ENCODE measurements around the gene LDB3.

The LDB3 gene

DNA sequence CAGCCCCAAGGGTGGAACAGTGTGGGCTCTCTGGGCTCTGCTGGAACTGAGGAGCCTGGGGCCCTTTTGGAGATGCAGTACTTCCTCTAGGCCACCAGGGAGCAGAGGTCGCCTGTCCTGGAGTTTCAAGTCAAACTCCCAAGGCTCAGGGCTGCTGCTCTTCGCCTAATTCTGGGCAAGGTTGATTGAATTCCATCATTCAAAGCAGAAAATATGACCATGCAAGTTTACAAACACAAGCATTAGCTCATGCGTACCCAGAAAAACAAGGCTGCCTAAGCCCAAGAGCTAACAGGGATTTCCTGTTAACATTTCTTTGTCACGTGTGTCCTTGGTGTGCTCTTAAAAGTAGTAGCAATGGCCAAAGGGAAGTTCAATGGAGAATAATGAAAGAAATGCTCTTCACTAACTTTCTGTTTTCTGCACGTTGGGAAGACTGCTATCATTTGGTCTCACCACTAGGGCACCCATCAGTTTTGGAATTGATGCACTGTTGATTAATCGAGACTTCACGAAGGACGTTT is 20.1 kb downstream of the LDB3 start:
- peak; percentile 81 for DNase-seq

DNA sequence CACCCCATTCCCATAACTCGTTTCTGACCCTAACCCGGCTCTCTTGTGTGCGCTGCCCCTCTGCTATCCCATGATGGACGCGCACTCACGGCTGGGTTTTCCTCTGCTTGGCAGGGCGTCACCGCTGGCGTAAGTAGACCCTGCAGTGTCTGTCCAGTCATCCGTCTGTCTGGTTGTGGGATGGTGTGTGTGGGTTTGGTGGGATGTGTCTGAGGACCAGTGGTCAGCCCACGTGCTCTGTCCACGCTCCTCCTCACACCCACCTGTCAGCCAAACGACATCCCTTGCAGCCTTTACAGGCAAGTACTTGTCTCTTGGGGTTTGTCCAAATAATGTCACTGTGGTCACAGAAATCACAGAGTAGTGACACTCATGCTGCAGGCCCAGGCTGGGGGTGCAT is 20.8 kb downstream of the LDB3 start:
- no peak for DNase-seq

DNA sequence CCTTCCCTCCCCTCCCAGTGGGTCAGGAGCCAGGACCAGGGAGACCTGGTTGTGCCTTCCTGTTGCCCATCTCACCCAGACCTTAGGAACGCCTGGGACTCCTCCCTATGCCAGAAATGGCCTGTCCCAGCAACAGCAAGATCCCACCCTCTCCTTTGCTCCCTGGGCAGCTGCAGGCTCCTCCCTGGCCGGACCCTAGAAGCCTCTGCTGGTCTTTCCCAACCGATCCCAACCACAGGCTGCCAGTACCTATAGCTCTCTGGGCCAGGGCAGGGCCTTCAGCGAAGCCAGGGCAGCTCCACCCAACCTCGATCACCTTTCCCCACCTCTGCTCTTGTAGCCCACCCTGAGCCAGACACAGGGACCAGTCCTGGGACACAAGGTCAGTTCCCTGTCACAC is 21.9 kb downstream of the LDB3 start:
- no peak for DNase-seq

DNA sequence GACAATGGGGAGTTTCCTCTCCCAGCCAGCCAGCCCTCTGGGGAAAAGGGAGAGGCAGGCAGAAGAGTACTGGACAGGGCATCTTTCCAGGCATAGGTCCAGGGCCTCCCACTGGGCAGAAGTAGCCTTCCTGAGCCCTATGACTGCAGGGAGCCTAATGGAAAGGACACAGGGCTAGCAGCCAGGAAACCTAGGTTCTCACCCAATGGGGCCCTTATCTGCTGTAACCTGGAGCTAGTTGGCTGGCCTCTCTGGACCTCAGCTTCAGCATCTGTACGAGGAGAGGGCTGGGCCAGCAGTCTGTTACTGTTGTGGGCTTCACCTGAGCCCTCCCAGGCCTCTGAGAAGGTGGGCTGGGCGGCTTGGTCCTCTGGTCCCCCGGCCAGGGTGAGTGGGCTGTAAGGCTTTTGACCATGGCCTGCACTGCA is 22.4 kb downstream of the LDB3 start:
- no peak for DNase-seq

DNA sequence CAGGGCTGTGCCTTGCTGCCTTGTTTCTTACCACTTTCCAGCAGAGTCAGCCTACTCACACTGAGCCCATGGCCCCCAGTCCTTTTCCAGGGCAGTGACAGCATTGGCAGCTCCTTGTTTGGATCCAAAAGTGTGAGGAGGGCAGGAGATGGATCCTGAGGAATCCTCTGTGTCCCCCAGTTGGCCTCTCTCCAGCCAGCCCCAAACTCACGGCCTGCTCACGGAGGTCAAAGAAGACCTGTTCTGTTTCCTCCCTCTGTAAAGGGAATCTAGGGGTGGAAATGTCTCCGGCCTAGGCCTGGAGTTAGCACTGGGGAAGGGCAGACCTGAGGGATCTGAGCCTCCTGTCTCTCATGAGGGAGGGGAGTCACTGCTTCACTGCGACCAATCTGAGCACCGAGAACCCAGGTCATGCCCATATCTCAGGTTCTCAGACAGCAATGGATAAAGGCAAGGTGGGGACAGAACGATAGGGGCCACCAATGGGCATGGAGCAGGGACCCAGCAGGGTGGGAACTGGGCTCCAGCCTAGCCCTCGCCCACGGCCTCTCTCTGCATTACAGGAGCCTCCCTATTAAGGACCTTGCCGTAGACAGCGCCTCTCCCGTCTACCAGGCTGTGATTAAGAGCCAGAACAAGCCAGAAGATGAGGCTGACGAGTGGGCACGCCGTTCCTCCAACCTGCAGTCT is 23.2 kb downstream of the LDB3 start:
- no peak for DNase-seq

DNA sequence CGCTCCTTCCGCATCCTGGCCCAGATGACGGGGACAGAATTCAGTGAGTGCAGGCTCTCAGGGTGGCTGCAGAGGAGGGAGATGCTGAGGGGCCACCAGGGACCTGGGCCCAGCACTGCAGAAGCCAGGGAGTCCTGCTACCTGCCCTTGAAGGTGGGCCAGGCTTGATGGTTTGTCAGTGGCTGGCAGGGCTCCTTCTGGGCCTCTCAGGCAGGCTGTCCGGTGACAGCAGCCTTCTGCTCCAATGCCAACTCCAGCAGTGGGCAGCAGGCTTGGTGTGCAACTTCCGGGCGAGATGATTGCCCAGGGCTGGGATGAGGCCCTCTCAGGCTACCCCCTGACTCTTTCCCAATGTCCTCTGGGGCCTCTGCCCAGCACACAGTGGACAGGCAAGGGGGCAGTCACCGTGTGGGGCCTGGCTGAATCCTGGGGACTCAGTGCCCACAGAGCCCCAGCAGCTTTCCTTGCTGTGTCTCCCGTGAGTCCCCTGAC is 23.8 kb downstream of the LDB3 start:
- no peak for DNase-seq

DNA sequence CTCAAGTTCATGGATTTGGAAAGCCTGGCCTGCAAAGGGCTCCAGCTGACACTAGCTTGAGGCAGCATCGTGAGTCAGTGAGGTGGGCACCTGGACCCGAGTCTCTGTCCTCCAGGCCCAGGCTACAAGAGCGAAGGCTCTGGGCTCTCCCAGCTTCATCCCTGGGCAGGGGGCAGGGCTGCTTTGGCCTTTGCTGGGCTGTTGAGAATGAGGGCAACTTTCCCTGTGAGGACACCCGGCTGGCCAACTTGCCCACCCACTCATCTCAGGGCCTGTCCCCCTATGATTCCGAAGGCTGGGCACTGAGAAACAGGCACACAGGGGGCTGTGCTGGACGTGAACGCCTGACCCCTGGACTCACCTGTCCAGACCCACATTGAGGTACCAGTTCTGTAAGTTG is 24.4 kb downstream of the LDB3 start:
- DNase-seq = no peak

DNA sequence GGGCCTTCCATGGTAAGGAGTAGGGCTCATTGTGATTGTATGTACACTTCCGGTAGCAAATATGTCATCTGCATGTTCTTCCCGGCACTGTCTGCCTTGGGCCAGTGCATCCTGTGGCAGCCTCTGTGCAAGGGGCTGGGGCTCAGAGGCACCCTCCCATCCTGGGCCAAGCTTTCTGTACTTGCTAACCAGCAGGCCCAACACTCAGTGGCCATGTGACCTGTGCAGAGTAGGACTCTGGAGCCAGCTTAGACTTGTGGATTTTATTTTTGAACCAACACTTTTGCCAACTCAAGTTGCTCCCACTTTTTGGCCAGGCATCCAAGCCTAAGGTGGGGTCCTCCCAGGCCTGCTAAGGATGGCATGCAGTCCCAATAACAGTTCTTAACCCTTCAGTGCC is 25.0 kb downstream of the LDB3 start:
- no peak for DNase-seq

DNA sequence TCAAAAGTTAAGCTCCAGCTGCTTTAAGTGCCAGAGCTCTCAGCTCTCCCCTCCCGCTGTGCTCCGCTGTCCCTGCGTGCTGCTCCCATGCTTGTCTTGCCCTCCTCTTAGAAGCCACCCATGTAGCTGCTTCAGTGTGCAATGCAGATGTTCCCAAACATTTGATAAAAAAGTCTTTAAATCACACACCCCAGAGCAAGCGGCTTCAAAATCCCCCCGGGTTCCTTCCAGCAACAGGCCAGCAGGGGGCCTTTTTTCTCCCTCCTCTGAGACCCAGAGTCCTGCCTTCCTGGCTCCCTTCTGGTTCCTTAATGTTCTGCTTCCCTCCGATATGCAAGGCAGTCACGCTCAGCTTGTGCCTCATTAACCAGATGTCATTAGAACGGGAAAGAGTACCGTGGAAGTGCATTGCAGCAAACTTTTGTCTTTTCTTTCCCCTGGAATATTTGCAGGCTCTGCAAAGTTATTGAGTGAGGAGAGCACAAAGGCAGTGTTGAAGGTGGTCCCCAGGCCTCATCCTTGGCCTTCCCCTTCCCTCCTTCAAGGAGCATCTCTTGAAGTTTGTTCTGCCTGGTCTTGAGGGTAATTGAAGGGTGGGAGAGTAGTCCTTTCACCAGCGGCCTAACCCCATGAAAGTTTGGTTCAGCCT is 25.5 kb downstream of the LDB3 start:
- DNase-seq = peak; percentile 73

DNA sequence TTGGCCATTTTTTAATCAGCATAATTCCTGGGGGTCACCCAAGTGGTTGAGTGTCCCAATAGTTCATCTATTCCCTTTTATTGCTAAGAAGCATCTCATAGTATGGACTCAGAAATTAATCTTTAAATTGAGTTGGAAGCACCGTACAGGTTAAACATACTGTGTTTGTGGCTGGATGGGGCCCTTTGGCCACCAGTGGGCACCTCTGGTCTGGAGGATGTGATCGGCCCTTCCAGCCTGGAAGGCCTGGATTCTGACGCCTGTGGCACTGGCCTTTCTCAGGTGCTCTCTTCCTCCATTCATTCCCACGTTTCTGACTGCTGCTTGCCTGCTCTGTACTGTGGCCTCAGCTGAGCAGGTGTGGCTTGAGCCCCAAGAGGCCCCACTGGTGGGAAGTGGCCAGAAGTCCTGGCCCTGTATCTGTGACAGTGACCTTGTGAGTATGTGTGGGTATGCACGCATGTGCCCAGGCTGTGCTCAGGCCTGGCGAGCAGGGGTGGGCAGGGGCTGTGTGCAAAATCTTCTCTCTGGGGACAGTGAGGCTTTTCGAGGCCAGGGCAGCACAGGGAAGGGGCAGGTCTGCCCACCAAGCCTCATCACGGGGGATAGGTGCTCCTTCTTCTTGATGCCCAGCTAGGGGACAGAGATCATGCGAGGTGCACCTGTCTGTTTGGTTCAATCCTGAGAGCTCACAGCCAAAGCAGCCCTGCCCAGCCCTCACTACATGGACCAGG is 30.1 kb downstream of the LDB3 start:
- DNase-seq = no peak

DNA sequence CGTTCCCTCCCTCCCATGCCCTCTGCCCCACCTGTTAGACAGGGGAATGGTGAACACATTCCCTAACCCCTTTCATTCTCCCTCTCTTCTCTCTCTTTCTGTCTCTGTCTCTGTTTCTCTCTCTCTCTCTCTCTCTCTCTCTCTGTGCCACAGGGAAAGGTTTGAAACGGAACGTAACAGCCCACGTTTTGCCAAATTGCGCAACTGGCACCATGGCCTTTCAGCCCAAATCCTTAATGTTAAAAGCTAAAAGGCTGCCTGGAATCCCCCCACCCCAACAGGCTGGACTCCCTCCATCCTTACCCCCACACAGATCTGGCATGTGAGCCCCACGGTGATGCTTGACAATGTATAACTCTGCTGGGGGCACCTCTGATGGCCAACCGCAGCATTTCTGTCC is 30.8 kb downstream of the LDB3 start:
- no peak for DNase-seq

DNA sequence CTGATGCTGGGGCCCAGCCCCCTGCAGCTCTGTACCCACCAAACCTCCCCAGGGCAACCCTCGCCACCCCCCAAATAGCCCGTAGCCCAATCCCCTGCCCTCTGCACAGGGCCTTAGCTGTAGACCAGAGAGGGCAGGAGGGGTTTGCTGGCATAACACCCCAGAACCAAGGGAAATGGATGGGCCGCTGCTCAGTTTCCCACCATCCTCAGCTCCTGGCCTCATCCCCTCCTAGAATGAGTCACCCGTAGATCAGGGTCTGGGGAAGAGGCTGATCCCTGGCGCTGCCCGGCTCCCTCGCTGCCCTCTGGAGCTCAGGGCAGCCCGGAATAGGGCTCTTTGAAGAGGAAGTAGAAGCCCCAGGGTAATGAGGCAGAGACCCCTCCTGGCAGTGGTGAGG is 31.2 kb downstream of the LDB3 start:
- no peak for DNase-seq

DNA sequence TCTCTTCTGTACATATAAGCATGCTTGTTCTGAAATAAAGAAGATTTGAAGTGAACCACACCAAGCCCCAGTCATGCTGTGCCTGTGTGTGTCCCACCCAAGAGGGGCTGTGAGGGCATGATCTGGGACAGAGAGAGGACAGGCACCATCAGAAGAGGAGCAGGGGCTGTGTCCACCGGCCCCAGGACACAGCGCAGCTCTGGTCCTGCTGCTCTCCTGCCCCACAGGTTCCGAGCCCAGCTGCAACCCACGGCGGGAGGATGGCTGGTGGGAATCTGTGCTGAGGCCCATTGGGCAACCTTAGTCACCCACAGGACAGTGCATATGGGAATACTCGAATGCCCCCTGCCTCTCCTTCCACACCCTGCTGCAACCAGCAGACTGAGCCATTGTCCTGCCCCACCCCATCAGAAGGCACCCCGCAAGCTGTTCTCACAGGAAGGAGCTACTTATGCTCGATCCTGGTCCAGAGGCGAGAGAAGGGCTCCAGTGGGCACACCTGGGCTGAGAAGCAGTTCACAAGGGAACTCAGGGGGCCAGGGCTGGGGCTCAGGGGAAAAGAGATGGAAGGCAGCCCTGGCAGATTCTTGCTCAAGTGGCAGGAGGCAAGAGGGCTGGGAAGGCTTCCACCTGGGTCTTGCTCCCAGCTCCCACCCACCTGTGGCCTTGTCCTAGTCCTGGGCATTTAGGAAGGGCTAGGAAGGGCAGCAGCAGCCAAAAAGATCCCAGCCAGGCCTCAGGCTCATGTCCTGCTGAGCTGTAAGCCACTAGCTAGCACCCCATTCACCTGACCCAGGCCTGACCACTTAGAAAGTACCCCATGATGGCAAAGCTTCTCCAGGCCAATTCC is 31.9 kb downstream of the LDB3 start:
- no peak for DNase-seq

DNA sequence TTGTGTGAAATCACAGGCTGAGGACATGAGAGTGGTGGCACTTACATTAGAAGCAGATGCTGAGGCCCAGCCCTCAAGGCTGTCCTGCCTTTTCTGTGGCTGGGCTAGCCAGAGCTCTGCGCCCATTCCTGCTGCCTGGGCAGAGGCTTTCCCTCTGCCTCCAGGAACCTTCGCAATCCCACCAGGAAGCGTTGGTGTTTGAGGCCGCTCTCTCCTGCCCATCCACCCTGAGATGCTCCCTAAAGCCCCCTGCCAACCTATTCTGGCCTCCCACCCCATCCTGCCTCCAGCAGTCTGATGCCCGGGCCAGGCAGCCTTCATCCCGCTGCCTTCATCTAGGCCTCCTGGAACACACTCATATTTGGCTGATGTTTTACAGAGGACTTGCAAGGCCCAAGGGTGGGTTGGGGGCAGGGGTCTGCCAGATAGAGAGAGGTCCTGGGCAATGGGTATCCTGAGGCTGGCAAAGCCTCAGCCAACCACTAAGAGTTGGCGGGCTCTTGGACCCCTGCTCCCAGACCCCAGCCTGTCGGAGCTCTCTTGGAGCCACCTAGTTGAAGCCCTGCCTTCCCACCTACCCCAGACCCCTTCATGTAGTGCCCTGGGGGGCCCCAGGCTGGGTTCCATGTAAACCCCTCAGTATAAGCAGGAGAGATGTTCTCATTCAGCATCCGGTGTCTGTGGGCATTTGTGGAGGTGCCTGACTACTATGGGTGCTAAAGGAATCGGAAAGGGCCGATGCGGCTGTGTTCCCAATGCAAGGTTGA is 32.7 kb downstream of the LDB3 start:
- DNase-seq = no peak

DNA sequence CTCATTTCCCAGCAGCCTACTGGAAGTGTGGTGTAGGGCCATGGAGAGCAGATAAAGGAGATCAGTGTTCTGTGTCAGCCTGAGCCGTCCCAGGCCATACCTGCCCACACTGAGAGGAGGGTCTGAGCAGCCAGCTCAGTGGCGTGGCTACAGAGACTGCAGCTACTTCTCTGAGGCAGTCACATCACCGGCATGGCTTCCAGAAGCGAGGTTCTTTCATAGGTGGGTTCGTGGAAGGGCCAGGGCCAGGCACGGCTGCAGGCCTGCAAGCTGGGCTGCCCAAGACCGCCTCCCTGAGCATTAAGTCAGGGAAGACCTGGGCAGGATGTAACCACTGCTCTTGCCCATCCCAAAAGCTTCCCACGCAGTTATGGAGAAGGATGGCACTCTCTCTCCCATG is 34.9 kb downstream of the LDB3 start:
- no peak for DNase-seq

DNA sequence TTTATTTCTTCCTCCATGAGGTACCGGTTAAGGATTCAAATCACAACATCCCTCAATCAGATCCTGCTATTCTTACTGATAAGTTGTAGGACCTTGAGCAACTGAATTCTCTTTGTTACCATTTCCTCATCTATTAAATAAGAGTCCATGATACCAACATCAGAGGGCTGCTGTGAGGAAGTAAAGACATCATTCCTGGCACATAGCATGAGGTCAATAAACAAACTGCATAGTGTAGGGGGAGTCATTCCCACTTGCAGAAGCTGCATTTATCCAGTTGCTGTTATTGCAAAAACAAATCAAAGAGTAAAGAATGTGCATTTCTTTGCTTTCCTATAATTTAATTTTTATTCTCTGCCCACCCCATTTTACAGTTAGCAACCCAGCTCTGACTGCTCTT is 36.8 kb downstream of the LDB3 start:
- DNase-seq = no peak

DNA sequence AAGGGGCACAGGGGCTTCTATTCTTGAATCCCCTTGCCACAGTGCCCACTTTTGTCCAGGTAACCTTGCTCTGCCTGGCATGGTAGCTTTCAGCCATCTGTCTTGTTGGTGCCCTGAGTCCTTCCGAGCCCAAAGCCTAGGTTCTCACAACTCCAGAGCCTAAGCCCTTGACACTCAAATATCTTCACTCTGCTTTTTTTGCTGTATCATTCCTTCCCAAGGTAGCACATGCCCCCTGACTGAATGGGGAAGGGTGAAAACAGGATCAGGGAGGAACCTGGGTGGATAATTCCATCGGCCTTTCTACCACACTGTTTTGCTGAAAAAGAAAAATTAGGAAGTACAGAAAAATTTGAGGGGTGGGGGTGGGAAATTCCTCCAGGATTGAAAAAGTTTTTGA is 37.6 kb downstream of the LDB3 start:
- DNase-seq = no peak

DNA sequence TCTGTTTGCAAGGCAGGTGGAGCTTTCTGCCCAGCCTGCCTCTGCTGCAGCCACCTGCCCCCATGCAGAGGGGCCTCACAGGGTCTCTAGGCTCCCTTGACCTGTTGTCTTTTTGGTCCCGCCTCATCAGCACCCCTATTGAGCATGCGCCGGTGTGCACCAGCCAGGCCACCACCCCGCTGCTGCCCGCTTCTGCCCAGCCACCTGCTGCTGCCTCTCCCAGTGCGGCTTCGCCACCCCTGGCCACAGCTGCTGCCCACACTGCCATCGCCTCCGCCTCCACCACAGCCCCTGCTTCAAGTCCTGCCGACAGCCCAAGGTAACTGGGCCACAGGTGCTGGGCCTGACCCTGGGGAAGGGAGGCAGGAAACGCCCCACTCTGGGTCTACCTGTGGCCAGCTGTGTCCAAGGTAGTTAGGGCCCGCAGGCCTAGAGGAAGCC is 38.1 kb downstream of the LDB3 start:
- no peak for DNase-seq

DNA sequence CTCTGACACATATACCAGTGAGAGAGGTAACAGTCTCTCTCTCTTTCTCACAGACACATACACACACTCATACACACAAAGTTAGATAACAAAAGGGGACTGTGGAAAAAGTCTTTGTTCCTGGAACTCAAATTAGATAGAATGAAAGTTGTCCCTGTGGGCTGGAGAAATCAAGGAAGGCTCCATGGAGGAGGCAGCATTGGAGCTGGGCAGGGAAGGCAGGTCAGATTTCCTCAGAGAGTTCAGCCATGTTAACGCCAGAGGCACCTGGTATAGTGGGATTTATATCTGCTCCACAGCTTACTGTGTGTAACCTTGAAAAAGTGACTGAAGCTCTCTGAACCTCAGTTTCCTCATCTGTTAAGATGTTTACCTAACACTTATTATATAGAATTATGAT is 38.7 kb downstream of the LDB3 start:
- DNase-seq = no peak

DNA sequence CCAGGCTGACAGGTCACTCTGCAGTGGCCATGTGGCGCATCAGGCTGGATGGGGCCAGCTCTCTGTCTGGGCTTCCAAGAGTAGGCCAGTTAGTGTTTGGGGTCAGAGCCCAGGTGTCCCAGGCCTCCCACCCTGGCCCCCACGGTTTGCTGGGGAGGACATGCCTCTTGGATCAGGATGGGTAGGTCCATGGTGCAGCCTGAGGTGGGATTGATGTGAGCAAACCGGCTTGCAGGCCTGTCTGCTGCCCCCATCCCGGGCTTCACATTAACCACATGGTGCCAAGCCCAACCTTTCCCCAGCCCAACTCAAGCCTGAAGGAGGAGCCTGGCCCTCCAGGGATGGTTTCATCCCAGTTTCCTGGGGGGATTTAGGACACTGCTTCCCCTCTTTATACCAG is 39.2 kb downstream of the LDB3 start:
- no peak for DNase-seq

DNA sequence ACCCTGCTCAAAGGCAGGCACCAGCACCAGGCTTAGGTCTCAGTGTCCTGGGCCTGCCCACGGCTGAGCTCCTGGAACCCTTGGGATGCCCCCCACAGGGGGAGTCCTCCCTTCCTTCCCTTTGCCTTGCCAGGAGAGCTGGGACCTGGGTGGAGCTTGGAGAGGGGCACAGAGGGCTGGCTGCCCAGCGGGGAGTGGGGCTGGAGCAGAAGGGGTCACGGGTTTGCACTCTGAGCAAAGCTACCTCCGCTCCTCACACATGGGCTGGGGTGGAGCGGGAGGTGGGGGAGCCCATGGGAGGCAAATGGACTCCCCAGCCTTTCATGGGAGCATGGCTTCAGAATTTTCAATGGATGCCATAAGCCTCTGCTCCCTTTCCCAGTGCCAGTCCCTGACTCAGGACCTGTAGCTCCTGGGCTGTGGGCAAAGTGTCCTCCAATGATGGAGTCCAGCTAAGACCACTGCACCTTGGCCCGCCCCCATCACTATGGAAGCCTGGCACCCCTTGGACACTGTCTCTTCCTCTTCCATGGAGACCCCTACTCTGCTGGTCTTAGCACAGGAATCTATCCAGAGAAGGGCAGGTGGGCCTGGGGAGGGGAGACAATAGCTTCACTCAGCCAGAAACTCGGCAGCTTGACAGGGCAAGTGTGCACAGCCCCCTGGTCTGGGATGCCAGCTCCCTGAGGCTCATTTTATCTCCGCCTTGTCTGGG is 39.9 kb downstream of the LDB3 start:
- peak; percentile 67 for DNase-seq
